Measurements from ENCODE around the gene CPLX3. TPM values are rescaled to one million over a fixed set of nuclear protein-coding genes. Genes with fewer than 3 reads are reported as not detected.

CPLX3 gene
- polyA plus RNA-seq, 1 donor from 2014 or later: 0.27 TPM

DNA sequence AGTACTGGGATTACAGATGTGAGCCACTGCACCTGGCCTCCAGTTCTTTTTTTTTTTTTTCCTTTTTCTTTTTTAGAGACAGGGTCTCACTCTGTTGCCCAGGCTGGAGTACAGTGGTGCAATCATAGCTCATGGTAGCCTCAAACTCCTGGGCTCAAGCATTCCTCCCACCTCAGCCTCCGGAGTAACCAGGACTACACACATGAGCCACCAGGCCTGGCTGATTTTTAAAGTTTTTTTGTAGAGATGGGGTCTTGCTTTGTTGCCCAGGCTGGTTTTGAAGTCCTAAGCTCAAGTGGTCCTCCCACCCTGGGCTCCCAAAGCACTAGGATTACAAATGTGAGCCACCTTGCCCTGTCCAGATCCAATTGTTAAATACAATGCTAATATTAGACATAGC is 30.1 kb downstream of the CPLX3 start:
- Histone ChIP-seq H3K9ac (ENCODE audit: low read length) (no peak overlapping the region), H3K4me3 (ENCODE audit: low read length) (no peak overlapping the region), H4K20me1 (ENCODE audit: insufficient read depth) (no peaks in the 10 kb centered on the region), H3K27ac (ENCODE audit: low read length) (no peak overlapping the region), H2AFZ (ENCODE audit: low read depth, low read length) (no peak overlapping the region), H3K9me2 (ENCODE audit: insufficient read depth, low read length) (no peaks in the 10 kb centered on the region), H3K36me3 (ENCODE audit: insufficient read depth, low read length) (no peaks in the 10 kb centered on the region), H3K4me2 (ENCODE audit: low read length) (no peak overlapping the region), H3K27me3 (ENCODE audit: insufficient read depth, low read depth, low read length) (no peaks in the 10 kb centered on the region), H3F3A (ENCODE audit: insufficient read depth, low read length, poor library complexity, severe bottlenecking) (no peaks in the 10 kb centered on the region), H3K79me2 (replicated peaks; ENCODE audit: insufficient read depth, low read length) (no peaks in the 10 kb centered on the region), H3K9me3 (ENCODE audit: low read length) (no peaks in the 10 kb centered on the region)
- TF ChIP-seq RAD21 (conservative IDR thresholded peaks at IDR 0.05): no peak
- TF ChIP-seq EP300 (conservative IDR thresholded peaks at IDR 0.05; ENCODE audit: poor library complexity, severe bottlenecking): no peak
- TF ChIP-seq EZH2 (IDR thresholded peaks at IDR 0.05; ENCODE audit: borderline replicate concordance, insufficient read depth, low read length, poor library complexity, severe bottlenecking): no peak
- no peak for TF ChIP-seq TAF1 (IDR thresholded peaks at IDR 0.05; ENCODE audit: low read depth)
- TF ChIP-seq SMC3 (conservative IDR thresholded peaks at IDR 0.05; ENCODE audit: poor library complexity): no peak
- TF ChIP-seq, protein P1, sequence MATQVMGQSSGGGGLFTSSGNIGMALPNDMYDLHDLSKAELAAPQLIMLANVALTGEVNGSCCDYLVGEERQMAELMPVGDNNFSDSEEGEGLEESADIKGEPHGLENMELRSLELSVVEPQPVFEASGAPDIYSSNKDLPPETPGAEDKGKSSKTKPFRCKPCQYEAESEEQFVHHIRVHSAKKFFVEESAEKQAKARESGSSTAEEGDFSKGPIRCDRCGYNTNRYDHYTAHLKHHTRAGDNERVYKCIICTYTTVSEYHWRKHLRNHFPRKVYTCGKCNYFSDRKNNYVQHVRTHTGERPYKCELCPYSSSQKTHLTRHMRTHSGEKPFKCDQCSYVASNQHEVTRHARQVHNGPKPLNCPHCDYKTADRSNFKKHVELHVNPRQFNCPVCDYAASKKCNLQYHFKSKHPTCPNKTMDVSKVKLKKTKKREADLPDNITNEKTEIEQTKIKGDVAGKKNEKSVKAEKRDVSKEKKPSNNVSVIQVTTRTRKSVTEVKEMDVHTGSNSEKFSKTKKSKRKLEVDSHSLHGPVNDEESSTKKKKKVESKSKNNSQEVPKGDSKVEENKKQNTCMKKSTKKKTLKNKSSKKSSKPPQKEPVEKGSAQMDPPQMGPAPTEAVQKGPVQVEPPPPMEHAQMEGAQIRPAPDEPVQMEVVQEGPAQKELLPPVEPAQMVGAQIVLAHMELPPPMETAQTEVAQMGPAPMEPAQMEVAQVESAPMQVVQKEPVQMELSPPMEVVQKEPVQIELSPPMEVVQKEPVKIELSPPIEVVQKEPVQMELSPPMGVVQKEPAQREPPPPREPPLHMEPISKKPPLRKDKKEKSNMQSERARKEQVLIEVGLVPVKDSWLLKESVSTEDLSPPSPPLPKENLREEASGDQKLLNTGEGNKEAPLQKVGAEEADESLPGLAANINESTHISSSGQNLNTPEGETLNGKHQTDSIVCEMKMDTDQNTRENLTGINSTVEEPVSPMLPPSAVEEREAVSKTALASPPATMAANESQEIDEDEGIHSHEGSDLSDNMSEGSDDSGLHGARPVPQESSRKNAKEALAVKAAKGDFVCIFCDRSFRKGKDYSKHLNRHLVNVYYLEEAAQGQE (IDR thresholded peaks at IDR 0.05; ENCODE audit: borderline replicate concordance): no peak
- TF ChIP-seq, protein P2, sequence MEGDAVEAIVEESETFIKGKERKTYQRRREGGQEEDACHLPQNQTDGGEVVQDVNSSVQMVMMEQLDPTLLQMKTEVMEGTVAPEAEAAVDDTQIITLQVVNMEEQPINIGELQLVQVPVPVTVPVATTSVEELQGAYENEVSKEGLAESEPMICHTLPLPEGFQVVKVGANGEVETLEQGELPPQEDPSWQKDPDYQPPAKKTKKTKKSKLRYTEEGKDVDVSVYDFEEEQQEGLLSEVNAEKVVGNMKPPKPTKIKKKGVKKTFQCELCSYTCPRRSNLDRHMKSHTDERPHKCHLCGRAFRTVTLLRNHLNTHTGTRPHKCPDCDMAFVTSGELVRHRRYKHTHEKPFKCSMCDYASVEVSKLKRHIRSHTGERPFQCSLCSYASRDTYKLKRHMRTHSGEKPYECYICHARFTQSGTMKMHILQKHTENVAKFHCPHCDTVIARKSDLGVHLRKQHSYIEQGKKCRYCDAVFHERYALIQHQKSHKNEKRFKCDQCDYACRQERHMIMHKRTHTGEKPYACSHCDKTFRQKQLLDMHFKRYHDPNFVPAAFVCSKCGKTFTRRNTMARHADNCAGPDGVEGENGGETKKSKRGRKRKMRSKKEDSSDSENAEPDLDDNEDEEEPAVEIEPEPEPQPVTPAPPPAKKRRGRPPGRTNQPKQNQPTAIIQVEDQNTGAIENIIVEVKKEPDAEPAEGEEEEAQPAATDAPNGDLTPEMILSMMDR (IDR thresholded peaks at IDR 0.05; ENCODE audit: poor library complexity, severe bottlenecking): no peak
- TF ChIP-seq POLR2AphosphoS5 (IDR thresholded peaks at IDR 0.05): no peak
- TF ChIP-seq MXI1 (conservative IDR thresholded peaks at IDR 0.05; ENCODE audit: poor library complexity, severe bottlenecking): no peak

DNA sequence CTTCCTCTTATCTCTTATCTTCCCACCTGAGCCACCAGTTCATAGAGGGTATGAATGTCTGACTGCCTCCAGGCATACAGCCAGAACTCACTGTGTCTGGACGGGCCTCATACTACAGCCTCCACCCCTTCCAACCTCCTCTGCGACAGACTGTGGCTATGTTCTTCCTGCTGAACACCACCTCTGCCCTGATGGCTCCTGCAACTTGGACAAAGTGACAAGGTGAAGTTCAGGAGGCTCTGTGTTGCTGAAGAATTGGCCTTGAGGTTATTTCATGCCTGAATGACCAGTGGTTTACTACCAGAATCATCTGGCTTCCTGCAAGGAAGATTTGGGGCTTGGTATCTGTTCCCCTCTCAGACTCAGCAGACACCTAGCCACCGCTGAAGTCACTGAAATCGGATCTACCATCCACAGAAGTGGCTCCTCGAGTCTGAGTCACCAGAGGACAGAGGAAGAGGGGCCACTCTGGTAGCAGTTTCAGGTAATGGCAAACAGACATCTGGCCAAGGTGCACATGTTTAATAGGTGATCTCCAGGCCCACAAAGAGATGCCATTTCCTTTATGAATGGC is 30.7 kb downstream of the CPLX3 start:
- H3F3A ChIP-seq (ENCODE audit: insufficient read depth, low read length, poor library complexity, severe bottlenecking): no peaks in the 10 kb centered on the region
- H2AFZ ChIP-seq (ENCODE audit: low read depth, low read length): no peak overlapping the region
- no peak overlapping the region for H3K27ac ChIP-seq (ENCODE audit: low read length)
- H3K79me2 ChIP-seq (replicated peaks; ENCODE audit: insufficient read depth, low read length): no peaks in the 10 kb centered on the region
- H4K20me1 ChIP-seq (ENCODE audit: insufficient read depth): no peaks in the 10 kb centered on the region
- no peak overlapping the region for H3K4me3 ChIP-seq (ENCODE audit: low read length)
- H3K9ac ChIP-seq (ENCODE audit: low read length): no peak overlapping the region
- H3K27me3 ChIP-seq (ENCODE audit: insufficient read depth, low read depth, low read length): no peaks in the 10 kb centered on the region
- no peaks in the 10 kb centered on the region for H3K9me2 ChIP-seq (ENCODE audit: insufficient read depth, low read length)
- TF ChIP-seq, protein P1 (IDR thresholded peaks at IDR 0.05; ENCODE audit: borderline replicate concordance): no peak
- no peak overlapping the region for H3K4me2 ChIP-seq (ENCODE audit: low read length)
- no peaks in the 10 kb centered on the region for H3K36me3 ChIP-seq (ENCODE audit: insufficient read depth, low read length)
- no peaks in the 10 kb centered on the region for H3K9me3 ChIP-seq (ENCODE audit: low read length)
